Activated CD8-positive, alpha-beta memory T cell treated with anti-CD3 and anti-CD28 coated beads, Interleukin-2, amount 50 U/mL, for 1 hour (primary cell): Measurements from ENCODE around the gene ECT2.
"Not testable (repeated sequence)": the region's sequence is repeated elsewhere in the genome, so short reads cannot be mapped to it uniquely, and the experiment has no call there.

ENCODE experiments used
- DNase-seq: peaks from one replicate; pipeline ENCODE4 v3.0.0-alpha.2; 2020; ENCODE audit errors: extremely low read depth

ECT2 gene

GRCh38 chr3:172750368-172751174 lies at the start of gene ECT2:
TSS of gene ECT2 (plus strand) at chr3:172750726. CDS start at chr3:172754531, 3,805 bp downstream.
- DNase-seq = peak; percentile 96

GRCh38 chr3:172700936-172701455 lies 49.5 kb upstream of the ECT2 start:
- DNase-seq = no peak

GRCh38 chr3:172701751-172702150 lies 48.8 kb upstream of the ECT2 start:
- no peak for DNase-seq

GRCh38 chr3:172702256-172702655 lies 48.3 kb upstream of the ECT2 start:
- DNase-seq = no peak

- not testable (repeated sequence) for DNase-seq
These were observed 47.8 kb upstream of the ECT2 start for GRCh38 chr3:172702731-172703130.

- DNase-seq = no peak
These were observed 46.5 kb upstream of the ECT2 start for GRCh38 chr3:172704001-172704400.

GRCh38 chr3:172705170-172705569 lies 45.4 kb upstream of the ECT2 start:
- DNase-seq = no peak

GRCh38 chr3:172707030-172707429 lies 43.5 kb upstream of the ECT2 start:
- DNase-seq = no peak

GRCh38 chr3:172707967-172708366 lies 42.6 kb upstream of the ECT2 start:
- DNase-seq = no peak

GRCh38 chr3:172708921-172709773 lies 41.4 kb upstream of the ECT2 start:
- no peak for DNase-seq

- DNase-seq = no peak
These were observed 40.5 kb upstream of the ECT2 start for GRCh38 chr3:172709774-172710663.

- peak; percentile 38 for DNase-seq
These were observed 39.7 kb upstream of the ECT2 start, which contains the start of gene NCEH1 for GRCh38 chr3:172710664-172711453. TSS of gene NCEH1 (minus strand) at chr3:172711067. CDS start at chr3:172710984, 83 bp downstream.

GRCh38 chr3:172711454-172711795 lies 39.1 kb upstream of the ECT2 start:
- no peak for DNase-seq

GRCh38 chr3:172713316-172713715 lies 37.2 kb upstream of the ECT2 start:
- no peak for DNase-seq

GRCh38 chr3:172716476-172716875 lies 34.0 kb upstream of the ECT2 start:
- DNase-seq = no peak

GRCh38 chr3:172717493-172718088 lies 32.9 kb upstream of the ECT2 start:
- DNase-seq = no peak

- not testable (repeated sequence) for DNase-seq
These were observed 27.9 kb upstream of the ECT2 start for GRCh38 chr3:172722536-172723040.

- no peak for DNase-seq
These were observed 24.1 kb upstream of the ECT2 start for GRCh38 chr3:172726380-172726779.

- no peak for DNase-seq
These were observed 15.5 kb upstream of the ECT2 start for GRCh38 chr3:172735014-172735413.

- DNase-seq = no peak
These were observed 11.1 kb upstream of the ECT2 start for GRCh38 chr3:172739462-172739861.
